Smooth muscle cell of the brain vasculature (primary cell): ENCODE results near the gene METTL8.
A peak's percentile ranks its signal among the peaks of the same experiment; 100 is the strongest.
"Not testable (repeated sequence)": the region's sequence is repeated elsewhere in the genome, so short reads cannot be mapped to it uniquely, and the experiment has no call there.

Experiments used
- DNase-seq: peaks from one replicate; pipeline ENCODE4 v3.0.0-alpha.2; 2012; ENCODE audit warnings: low read depth, low spot score

The METTL8 gene

GRCh38 chr2:171402906-171403580, 30.7 kb downstream of the METTL8 start:
- DNase-seq: peak; percentile 33

- no peak for DNase-seq
Measured at GRCh38 chr2:171401947-171402346, 31.8 kb downstream of the METTL8 start.

- no peak for DNase-seq
Measured at GRCh38 chr2:171400395-171400794, 33.4 kb downstream of the METTL8 start.

- DNase-seq: no peak
Measured at GRCh38 chr2:171399292-171399691, 34.5 kb downstream of the METTL8 start.

- no peak for DNase-seq
Measured at GRCh38 chr2:171394164-171394740, 39.5 kb downstream of the METTL8 start.

- no peak for DNase-seq
Measured at GRCh38 chr2:171393487-171393886, 40.3 kb downstream of the METTL8 start.

- no peak for DNase-seq
Measured at GRCh38 chr2:171391532-171391931, 42.3 kb downstream of the METTL8 start.

GRCh38 chr2:171390941-171391516, 42.8 kb downstream of the METTL8 start:
- no peak for DNase-seq

- DNase-seq: no peak
Measured at GRCh38 chr2:171389780-171390179, 44.0 kb downstream of the METTL8 start.

- no peak for DNase-seq
Measured at GRCh38 chr2:171389325-171389724, 44.5 kb downstream of the METTL8 start.

- DNase-seq: no peak
Measured at GRCh38 chr2:171387052-171387451, 46.7 kb downstream of the METTL8 start.

- DNase-seq: no peak
Measured at GRCh38 chr2:171386627-171387026, 47.2 kb downstream of the METTL8 start.

- DNase-seq: no peak
Measured at GRCh38 chr2:171383134-171383533, 50.7 kb downstream of the METTL8 start.

GRCh38 chr2:171382175-171382574, 51.6 kb downstream of the METTL8 start:
- not testable (repeated sequence) for DNase-seq

GRCh38 chr2:171377852-171378251, 55.9 kb downstream of the METTL8 start:
- DNase-seq: not testable (repeated sequence)

- DNase-seq: no peak
Measured at GRCh38 chr2:171367692-171368091, 66.1 kb downstream of the METTL8 start.

- DNase-seq: no peak
Measured at GRCh38 chr2:171365778-171366177, 68.0 kb downstream of the METTL8 start.

GRCh38 chr2:171365232-171365631, 68.6 kb downstream of the METTL8 start:
- DNase-seq: no peak

- no peak for DNase-seq
Measured at GRCh38 chr2:171362396-171362795, 71.4 kb downstream of the METTL8 start.

- no peak for DNase-seq
Measured at GRCh38 chr2:171360905-171361304, 72.9 kb downstream of the METTL8 start.

GRCh38 chr2:171353746-171354145, 80.0 kb downstream of the METTL8 start:
- DNase-seq: not testable (repeated sequence)

GRCh38 chr2:171348056-171348455, 85.7 kb downstream of the METTL8 start:
- DNase-seq: no peak

GRCh38 chr2:171347591-171348032, 86.2 kb downstream of the METTL8 start:
- DNase-seq: no peak
